K562 (cell line): ENCODE data around the gene RIT2.

Source experiments
- E2F4 ChIP-seq: sonication (generic); formaldehyde crosslinking; IDR thresholded peaks from 2 replicates; pipeline ENCODE4 v1.8.0; 2022; ENCODE audit warnings: mild to moderate bottlenecking, low read depth, missing genetic modification reagents
- HBP1 ChIP-seq: fragments of 450-650 bp; formaldehyde crosslinking; IDR thresholded peaks from 2 replicates; pipeline ENCODE4 v1.4.0; 2022; ENCODE audit warnings: missing genetic modification characterization
- KAT2B ChIP-seq: IDR thresholded peaks from one replicate; pipeline ENCODE4 v1.6.1; 2012; ENCODE audit warnings: low read depth, mild to moderate bottlenecking, control low read depth, inconsistent platforms, low read length, moderate library complexity
- MTA2 ChIP-seq: fragments of 450-650 bp; IDR thresholded peaks from 2 replicates; pipeline ENCODE4 v1.6.1; 2016; ENCODE audit warnings: low read depth
- ZBTB33 ChIP-seq: sonication (generic); formaldehyde crosslinking; IDR thresholded peaks from 2 replicates; pipeline ENCODE4 v1.8.1; 2023; ENCODE audit warnings: mild to moderate bottlenecking, missing genetic modification reagents
- ZNF445 ChIP-seq: fragments of 250-450 bp; sonication (Bioruptor Pico); IDR thresholded peaks from 2 replicates; pipeline ENCODE4 v1.4.0; 2020; ENCODE audit warnings: low read depth, mild to moderate bottlenecking, moderate library complexity

- no peak for TF ChIP-seq ZNF445 (CRISPR knock-in tag)
- TF ChIP-seq ZBTB33 (CRISPR knock-in tag), result no peak
- no peak for TF ChIP-seq KAT2B
- TF ChIP-seq MTA2, result no peak
- no peak for TF ChIP-seq HBP1 (CRISPR knock-in tag)
- TF ChIP-seq E2F4 (CRISPR knock-in tag), result no peak
These were observed 330.9 kb downstream of the RIT2 start for GRCh38 chr18:42784632-42785031.
